NK-92 treated with Interleukin-12 subunit alpha and Interleukin-12 subunit beta, amount 100 ng/mL, for 24 hours (cell line): ENCODE data around the gene FMR1.
A peak's percentile ranks its signal among the peaks of the same experiment; 100 is the strongest.

ENCODE experiments used
- DNase-seq: peaks from one replicate; lab custom pipeline; 2025; lab: John Stamatoyannopoulos, UW

The FMR1 gene

DNA sequence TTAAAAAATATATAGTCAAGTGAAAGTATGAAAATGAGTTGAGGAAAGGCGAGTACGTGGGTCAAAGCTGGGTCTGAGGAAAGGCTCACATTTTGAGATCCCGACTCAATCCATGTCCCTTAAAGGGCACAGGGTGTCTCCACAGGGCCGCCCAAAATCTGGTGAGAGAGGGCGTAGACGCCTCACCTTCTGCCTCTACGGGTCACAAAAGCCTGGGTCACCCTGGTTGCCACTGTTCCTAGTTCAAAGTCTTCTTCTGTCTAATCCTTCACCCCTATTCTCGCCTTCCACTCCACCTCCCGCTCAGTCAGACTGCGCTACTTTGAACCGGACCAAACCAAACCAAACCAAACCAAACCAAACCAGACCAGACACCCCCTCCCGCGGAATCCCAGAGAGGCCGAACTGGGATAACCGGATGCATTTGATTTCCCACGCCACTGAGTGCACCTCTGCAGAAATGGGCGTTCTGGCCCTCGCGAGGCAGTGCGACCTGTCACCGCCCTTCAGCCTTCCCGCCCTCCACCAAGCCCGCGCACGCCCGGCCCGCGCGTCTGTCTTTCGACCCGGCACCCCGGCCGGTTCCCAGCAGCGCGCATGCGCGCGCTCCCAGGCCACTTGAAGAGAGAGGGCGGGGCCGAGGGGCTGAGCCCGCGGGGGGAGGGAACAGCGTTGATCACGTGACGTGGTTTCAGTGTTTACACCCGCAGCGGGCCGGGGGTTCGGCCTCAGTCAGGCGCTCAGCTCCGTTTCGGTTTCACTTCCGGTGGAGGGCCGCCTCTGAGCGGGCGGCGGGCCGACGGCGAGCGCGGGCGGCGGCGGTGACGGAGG, at the start of gene FMR1:
Gene FMR1, plus strand, starts transcription at position 728 of the 831 bp plus-strand sequence. CDS start 261 bp downstream, outside the sequence.
- peak; percentile 79 for DNase-seq

DNA sequence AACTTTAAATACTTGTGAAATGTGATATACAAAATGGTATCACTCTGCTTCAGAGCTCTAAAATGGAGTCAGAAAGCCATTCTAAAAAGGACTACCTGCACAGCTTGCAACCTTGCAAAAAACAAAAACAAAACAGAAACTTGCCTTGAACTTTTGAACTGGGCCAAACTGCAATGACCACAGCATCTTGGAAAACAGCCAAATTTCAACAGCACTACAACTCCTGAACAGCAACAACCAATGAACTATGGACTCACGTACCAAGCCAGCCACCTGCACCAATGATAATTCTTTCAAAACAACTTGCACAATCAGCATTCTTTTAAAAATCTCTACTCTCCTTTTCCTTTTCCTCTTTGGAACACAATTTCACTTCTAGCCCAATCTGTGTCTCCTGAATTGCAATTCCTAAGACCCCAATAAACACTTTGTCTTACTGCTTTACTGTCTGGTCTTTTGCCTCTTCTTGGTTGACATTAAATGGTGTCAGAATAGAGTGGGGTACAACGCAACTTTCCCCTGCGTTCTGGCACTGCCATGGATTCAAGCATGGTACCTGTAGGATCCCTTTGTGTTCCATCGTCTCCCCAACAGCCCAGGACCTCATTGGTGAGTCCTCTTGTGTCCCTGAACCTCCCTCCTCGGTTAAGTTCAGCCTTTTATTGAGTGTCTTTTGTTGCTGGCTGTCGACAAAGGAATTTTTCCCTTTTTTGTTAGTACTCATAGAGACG, 35.7 kb upstream of the FMR1 start:
- DNase-seq = no peak

DNA sequence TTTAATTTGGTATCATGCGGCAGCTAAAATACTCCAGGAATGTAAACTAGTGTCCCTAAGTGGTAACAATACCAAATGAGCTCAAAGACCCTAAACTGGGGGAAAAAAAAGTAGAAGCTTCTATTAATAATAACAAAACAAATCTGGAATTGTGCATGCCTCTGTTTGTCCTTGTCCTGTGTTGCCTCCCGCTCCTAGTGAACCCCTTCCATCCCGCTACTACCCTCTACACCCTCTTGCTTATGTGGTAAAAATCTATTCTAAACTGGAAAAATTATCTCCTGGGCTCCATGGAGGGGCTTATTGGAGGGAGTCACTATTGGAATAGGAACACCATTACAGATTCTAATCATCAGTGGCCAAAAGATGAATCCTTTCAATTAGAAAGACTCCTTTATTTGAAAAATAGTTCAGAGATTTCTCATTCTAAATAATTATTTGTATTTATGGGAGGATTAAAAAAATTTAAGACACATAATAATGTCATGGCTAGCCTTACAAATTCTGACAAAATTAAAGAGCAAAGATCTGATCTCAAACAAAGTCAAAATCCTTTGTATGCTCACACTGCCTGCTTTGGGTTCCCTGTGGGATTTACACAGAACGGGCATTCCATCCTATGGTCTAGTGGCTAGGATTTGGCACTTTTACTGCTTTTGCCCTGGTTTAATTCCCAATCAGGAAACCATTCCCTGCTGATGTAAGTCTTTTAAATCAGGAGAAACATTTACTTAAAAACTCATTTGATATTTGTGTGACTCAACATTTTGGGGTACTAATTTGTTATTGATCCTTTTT, 34.7 kb upstream of the FMR1 start:
- DNase-seq = no peak

DNA sequence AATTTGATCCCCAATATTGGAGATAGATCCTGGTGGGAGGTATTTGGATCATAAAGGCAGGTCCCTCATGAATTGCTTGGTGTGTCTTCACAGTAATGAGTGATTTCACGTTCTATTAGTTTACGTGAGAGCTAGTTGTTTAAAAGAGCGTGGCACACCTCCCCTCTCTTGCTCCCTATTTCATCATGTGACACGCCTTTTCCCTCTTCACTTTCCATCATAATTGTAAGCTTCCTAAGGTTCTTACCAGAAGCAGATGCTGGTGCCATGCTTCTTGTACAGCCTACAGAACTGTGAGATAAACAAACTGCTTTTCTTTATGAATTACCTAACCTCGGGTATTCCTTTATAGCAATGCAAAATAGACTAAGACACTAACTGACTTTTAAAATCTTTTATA, 34.0 kb upstream of the FMR1 start:
- DNase-seq = no peak

DNA sequence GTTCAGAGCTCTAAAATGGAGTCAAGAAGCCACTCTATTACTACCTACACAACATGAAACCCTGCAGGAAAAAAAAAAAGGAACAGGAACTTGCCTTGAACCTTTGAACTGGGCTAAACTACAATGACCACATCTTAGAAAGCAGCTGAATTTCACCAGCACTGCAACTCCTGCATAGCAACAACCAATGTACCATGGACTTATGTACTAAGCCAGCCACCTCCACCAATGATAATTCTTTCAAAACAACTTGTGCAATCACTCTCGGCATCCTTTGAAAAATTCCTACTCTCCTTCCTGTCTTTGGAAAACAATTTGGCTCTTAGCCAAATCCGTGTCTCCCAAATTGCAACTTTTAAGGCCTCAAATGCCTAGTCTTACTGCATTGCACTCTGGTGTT, 26.8 kb upstream of the FMR1 start:
- no peak for DNase-seq

DNA sequence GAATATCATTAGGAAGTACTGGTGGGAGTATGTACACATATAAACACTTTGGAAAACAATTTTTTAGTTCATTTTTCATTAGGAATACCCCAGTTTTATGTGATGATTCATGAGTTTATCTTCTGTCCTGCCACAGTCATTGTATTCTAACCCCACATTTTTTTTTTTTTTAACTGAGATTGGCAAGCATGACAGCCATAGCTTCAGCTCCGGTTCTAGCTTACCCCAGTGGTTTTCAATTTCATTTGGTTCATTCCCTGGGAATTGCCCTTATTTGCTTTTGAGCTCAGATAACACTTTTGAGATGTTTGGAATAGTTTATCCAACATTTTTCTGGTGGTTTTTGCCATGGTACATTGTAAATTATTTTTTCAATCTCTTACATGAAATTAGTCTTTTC, 21.0 kb upstream of the FMR1 start:
- DNase-seq = no peak

DNA sequence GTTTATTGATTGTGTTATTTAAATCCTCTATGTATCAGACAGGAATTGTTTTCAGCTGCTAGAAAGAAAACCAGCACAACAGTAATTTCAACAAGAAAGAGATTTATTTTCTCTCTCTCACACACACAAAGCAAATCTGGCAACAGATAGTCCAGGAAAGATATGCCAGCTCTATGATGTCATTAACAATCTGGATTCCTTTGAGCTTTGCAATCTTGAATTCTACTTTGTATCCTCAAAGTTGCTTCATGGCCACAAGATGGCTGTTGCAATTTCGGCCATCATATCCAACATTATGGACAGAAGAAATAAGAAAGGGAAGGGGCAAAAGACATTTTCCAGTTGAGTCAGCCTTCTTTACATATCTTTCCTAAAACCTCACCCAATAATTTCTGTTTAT, 19.8 kb upstream of the FMR1 start:
- DNase-seq = no peak

DNA sequence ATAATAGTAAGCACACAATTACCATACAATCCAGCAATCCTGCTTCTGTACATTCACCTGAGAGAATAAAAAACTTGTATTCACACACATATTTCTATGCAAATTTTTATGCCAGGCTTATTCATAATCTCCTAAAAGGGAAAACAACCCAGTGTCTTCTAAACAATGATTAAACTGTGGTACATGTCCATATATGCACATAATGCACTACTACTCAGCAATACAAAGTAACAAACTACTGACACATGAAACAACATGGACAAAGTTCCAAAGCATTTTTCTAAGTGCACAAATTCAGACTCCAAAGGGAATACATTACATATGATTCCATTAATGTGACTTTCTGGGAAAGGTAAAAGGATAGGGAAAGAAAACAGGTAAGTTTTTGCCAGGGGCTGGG, 18.0 kb upstream of the FMR1 start:
- DNase-seq = no peak

DNA sequence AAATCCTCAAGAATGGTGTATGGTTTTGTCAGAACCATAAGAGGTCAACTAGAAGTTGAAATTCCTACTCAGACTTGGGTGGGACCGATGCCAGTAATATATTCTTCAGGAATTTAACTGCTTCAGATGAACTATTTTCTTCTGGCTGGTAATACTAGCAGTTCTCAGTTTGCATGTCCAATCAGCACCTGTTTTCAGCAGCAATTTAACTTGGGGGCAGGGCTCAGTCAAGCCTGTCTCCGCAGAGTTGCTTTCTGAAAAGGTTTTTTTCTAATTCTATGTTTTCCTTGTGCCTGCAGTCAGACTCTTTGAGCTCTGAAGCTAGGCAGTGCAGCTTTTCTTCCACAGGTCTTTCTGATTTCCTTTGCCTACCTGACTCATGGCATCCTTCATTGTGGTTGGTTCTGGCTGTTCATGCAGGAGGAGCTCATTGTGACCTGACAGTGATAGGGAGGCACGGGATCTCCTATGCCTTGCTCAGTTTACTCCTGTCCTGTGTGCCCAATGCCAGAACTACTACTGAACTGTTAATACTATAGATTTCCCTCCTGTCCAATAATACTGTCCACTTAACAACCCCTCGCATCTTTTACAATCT, 17.3 kb upstream of the FMR1 start:
- no peak for DNase-seq

DNA sequence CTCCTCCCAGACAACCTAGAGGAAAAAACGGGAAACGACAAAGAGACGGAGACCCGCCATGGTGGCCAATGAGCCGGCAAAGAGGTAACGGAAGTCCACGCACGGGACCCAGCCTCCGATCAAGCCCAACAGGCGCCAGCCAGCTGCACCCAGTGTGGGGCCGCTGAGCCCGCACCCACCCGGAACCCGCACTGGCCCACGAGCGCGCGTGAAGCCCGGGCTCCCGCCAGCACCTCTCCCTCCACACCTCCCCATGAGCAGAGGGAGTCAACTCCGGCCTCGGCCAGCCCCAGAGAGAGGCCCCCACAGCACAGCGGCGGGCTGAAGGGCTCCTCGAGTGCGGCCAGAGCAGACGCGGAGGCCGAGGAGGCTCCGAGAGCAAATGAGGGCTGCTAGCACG, 14.6 kb upstream of the FMR1 start:
- DNase-seq = no peak

DNA sequence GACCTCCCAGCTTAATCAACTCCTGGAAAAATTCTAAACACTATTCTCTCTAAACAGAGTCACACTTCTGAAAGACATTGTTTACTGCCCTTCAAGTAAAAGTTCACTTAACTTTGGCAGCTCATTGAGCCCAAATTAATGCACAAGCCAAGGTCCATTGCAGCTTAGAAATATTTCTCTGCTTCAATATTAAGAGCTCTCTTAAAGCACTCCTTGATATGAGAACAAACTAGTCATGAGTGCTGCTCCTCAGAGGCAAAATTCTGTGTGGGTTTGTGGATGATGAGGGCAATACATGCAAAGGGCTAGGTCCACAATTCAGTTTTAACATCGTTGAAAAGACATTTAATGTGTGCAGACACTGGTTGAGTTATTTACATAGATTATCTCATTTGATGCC, 12.8 kb upstream of the FMR1 start:
- DNase-seq = no peak

DNA sequence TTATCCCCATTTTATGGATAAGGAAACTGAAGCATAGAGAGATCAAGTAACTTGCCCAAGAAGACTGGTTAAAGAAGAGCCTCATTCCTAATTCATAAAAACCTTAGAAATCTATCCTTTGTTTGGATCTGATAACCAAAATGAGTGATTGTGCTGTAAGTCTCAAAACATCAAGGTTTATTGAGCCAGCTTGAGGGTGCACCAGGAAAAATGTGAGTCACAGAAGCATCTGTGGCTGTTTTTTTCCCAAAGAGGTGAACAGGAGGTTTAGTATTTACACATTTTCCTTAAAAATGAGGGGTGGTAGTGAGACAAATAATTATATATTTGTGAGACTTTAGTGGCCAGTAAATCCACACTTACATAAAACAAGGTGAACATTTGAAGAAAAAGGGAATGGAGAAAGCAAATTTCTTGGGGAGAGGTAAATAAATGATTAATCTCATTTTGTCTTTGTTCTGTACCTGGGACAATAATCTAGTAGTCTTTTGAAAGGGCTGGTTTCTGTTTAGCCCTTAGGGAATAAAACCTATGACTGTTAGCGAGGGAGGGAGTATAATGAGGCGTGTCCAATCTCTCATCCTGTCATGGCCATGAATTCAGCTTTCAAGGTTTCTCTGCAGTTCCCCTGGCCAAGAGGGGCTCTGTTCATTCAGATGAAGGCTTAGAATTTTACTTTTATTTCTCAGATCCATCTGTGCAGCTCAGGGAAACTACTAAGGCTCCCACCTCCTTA, 12.2 kb upstream of the FMR1 start:
- DNase-seq = no peak

DNA sequence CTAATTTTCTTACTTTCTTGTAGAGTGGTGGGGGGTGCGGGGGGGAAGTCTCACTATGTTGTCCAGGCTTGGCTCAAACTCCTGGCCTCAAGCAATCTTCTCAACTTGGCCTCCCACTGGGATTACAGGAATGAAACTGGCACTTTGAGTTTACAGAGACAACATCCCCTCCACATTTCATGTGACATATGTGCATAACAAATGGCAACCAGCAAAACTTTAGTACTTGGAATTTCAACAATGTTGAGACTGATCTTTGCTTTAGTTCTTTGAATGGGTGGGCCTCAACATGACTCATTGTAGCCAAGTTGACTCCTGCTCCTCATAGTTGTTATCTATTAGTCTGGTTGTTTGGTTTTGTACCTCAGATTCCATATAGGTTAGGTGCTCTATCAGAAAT, 11.4 kb upstream of the FMR1 start:
- DNase-seq = no peak

DNA sequence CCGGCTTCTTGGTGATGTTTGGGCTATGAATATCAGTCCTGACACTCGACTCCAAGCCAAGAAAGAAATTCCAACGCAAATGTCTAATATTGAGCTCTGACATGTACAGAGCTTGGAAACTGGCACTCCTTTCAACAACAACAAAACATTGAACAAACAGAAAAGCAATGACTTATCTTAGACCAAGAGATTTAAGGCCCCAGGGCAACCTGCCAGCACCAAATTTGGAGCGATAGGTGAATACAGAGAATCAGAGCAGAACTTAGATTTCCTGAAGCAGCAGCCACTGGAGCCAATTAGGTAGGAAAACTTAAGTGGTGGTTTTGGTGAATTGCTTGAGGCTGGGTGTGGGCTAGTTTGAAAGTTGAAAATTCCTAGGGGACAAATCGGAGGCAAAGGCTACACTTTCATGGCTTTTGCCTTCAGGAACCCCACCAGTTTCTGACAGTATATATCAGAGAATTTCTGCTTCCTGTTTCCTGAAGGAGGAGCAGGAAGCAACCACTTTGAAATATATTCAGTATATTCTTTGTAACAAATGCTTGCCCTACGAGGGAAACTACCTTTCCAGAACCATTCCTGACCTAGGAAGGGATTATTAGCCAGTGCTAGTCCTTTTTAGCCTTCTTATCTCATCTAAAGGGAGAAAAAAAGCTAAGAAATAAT, 10.1 kb upstream of the FMR1 start:
- DNase-seq = no peak

DNA sequence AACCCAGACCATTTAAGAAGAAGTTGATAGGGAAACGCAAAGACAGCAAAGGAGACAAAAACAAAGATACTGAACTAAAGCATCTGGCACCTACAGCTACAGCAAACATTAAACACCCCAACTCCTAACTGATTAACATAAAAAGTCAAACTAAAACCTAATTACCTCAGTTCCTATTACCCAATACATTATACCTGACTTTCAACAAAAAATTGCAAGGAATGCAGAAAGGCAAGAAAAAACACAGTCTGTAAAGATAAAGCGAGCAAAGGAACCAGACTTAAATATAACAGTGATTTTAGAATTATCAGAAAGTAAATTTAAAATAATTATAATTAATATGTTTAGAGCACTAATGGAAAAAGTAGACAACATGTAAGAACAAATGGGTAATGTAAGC, 9.4 kb upstream of the FMR1 start:
- DNase-seq = no peak

DNA sequence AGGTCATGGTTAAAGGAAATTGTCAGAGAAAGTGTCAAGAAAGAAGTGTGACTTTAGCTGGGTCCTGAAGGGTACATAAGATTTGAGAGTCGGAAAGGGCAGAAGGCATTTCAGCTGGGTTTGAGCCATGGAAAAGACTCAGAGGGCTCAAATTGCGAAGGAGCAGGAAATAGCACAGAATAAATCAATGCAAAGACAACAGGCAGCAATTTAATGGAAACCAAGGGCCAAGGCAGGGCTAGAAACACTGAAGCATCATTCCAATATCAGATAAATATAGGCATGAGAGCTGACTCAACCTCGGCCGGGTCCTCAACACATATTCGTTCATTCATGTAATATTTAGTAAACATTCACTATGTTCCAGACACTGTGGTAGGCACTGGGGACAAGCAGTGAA, 3.6 kb upstream of the FMR1 start:
- no peak for DNase-seq

DNA sequence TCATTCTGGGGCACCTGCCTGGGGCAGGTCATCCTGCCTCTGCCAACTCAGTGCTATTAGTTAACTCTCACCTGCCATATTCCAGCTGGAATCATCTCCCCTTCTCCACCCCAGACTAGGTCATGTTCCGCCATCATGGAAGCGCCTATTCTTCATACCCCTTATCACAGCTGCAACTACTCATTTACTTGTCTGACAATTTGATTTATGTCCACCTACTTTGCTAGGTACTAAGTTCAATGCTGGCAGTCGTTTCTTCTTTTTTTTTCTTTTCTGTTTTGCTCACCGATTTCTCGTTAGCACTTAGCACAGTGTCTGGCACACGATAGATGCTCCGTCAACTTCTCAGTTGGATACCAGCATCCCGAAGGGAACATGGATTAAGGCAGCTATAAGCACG, 1.1 kb upstream of the FMR1 start:
- DNase-seq = no peak

DNA sequence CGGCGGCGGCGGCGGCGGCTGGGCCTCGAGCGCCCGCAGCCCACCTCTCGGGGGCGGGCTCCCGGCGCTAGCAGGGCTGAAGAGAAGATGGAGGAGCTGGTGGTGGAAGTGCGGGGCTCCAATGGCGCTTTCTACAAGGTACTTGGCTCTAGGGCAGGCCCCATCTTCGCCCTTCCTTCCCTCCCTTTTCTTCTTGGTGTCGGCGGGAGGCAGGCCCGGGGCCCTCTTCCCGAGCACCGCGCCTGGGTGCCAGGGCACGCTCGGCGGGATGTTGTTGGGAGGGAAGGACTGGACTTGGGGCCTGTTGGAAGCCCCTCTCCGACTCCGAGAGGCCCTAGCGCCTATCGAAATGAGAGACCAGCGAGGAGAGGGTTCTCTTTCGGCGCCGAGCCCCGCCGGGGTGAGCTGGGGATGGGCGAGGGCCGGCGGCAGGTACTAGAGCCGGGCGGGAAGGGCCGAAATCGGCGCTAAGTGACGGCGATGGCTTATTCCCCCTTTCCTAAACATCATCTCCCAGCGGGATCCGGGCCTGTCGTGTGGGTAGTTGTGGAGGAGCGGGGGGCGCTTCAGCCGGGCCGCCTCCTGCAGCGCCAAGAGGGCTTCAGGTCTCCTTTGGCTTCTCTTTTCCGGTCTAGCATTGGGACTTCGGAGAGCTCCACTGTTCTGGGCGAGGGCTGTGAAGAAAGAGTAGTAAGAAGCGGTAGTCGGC, 528 bp downstream of the FMR1 start:
- DNase-seq = peak; percentile 35

DNA sequence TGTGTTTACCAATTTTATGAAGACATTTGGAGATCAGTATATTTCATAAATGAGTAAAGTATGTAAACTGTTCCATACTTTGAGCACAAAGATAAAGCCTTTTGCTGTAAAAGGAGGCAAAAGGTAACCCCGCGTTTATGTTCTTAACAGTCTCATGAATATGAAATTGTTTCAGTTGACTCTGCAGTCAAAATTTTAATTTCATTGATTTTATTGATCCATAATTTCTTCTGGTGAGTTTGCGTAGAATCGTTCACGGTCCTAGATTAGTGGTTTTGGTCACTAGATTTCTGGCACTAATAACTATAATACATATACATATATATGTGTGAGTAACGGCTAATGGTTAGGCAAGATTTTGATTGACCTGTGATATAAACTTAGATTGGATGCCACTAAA, 1.9 kb downstream of the FMR1 start:
- no peak for DNase-seq

DNA sequence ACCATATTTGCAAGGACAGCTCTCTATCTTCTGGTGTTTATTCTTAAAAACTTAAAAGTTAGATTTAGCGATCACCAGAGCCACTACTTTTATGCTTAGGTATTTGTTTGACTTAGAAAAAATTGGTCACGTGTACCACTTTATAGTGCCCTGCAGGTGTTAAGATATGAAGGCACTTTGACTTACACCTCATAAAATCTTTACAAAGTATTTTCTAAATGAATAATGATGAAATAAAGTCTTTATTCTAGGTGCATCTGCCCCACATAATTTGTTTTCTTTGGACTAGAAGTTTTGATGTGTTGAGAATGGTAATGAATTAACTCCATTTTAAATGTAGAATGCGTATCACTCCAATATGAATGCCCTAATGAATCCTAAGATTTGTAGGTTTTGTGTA, 2.9 kb downstream of the FMR1 start:
- DNase-seq = no peak
